Naive thymus-derived CD4-positive, alpha-beta T cell (primary cell): ENCODE measurements around the gene ABI3BP. TPM values are rescaled to one million over a fixed set of nuclear protein-coding genes. Genes with fewer than 3 reads are reported as not detected.

Experiments
- ATAC-seq: fragments of 150-1000 bp; cut with Tn5 transposase; 2 replicates; pipeline ENCODE4 v1.10.0; 2021; ENCODE audit warnings: mild to moderate bottlenecking, moderate library complexity
- CTCF ChIA-PET: fragments of 350-600 bp; sonication (Branson Sonifier 250); formaldehyde crosslinking; loops from one replicate; lab custom pipeline; 2021; ENCODE audit warnings: antibody characterized with exemption; lab: Charles Lee
- POLR2A ChIA-PET: fragments of 350-600 bp; sonication (Branson Sonifier 250); formaldehyde crosslinking; loops from one replicate; lab custom pipeline; 2021; ENCODE audit warnings: antibody characterized with exemption, inconsistent platforms; lab: Charles Lee
- DNase-seq, 9 donors: peaks; one replicate each; pipeline versions ENCODE4 v3.0.0 to v3.0.0-alpha.2; 2020 to 2022; ENCODE audit warnings: mixed read lengths in 1 of 9
- H3K27ac ChIP-seq: one replicate; pipeline ENCODE4 v1.7.0; 2013; ENCODE audit warnings: mild to moderate bottlenecking, low read depth, low read length, moderate library complexity
- H3K27me3 ChIP-seq, 2 donors: one replicate each; pipeline ENCODE4 v1.7.0; 2013; ENCODE audit warnings: low read length in 2 of 2, mild to moderate bottlenecking in 2 of 2, moderate library complexity in 2 of 2; ENCODE audit not compliant: control insufficient read depth in 2 of 2, insufficient read depth in 2 of 2
- H3K36me3 ChIP-seq, 3 experiments: 1 replicate in 2 of 3; 2 replicates in 1 of 3; pipeline ENCODE4 v1.7.0; 2013; ENCODE audit warnings: low read length in 3 of 3, mild to moderate bottlenecking in 3 of 3, moderate library complexity in 1 of 3; ENCODE audit not compliant: insufficient read depth in 3 of 3, control insufficient read depth in 2 of 3
- H3K4me1 ChIP-seq, 2 donors: one replicate each; pipeline ENCODE4 v1.7.0; 2013; ENCODE audit warnings: low read length in 2 of 2, mild to moderate bottlenecking in 2 of 2, moderate library complexity in 1 of 2; ENCODE audit not compliant: control insufficient read depth in 2 of 2, insufficient read depth in 2 of 2
- H3K4me3 ChIP-seq: 2 replicates; pipeline ENCODE4 v1.7.0; 2013; ENCODE audit warnings: mild to moderate bottlenecking, low read length
- H3K9me3 ChIP-seq, 3 experiments: 1 replicate in 2 of 3; 2 replicates in 1 of 3; pipeline ENCODE4 v1.7.0; 2013; ENCODE audit warnings: low read length in 3 of 3; ENCODE audit not compliant: control insufficient read depth in 2 of 3
- H3K27ac Mint-ChIP-seq, 9 donors: one replicate each; pipeline ENCODE4 v1.8.0; 2020 to 2022; ENCODE audit warnings: mixed read lengths in 9 of 9, mild to moderate bottlenecking in 8 of 9, moderate library complexity in 5 of 9, inconsistent platforms in 2 of 9
- H3K27me3 Mint-ChIP-seq, 5 donors: one replicate each; pipeline ENCODE4 v1.8.0; 2021 to 2022; ENCODE audit warnings: mixed read lengths in 5 of 5, mild to moderate bottlenecking in 1 of 5
- H3K36me3 Mint-ChIP-seq, 5 donors: one replicate each; pipeline ENCODE4 v1.8.0; 2020 to 2022; ENCODE audit warnings: mixed read lengths in 5 of 5, mild to moderate bottlenecking in 3 of 5, inconsistent platforms in 1 of 5
- H3K4me1 Mint-ChIP-seq, 7 donors: one replicate each; pipeline ENCODE4 v1.8.0; 2020 to 2022; ENCODE audit warnings: mixed read lengths in 7 of 7, mild to moderate bottlenecking in 3 of 7, inconsistent platforms in 1 of 7
- H3K4me3 Mint-ChIP-seq, 10 donors: one replicate each; pipeline ENCODE4 v1.8.0; 2020 to 2022; ENCODE audit warnings: mild to moderate bottlenecking in 10 of 10, mixed read lengths in 10 of 10, moderate library complexity in 6 of 10, inconsistent platforms in 2 of 10
- H3K9me3 Mint-ChIP-seq, 11 donors: one replicate each; pipeline ENCODE4 v1.8.0; 2020 to 2022; ENCODE audit warnings: mixed read lengths in 11 of 11, mild to moderate bottlenecking in 4 of 11, inconsistent platforms in 1 of 11, moderate library complexity in 1 of 11
- intact Hi-C, 2 donors: fragments of 100-400 bp; cut with micrococcal nuclease; formaldehyde crosslinking; loops; one replicate each; pipeline ENCODE4 v1.15.1; 2023
- polyA plus RNA-seq, 2 donors: library from polyadenylated mRNA; unstranded; fragments of 300-500 nt; fragmentation: Illumina TruSeq; gene quantifications; one replicate each; pipeline ENCODE4 v1.2.3, GENCODE V29; 2021
- total RNA-seq, 6 experiments: library from RNA in 5 of 6; stranded (reverse) in 5 of 6; gene quantifications; 1 replicate in 5 of 6; 2 replicates in 1 of 6; pipeline ENCODE4 v1.2.3 and lab custom pipeline; 2021 to 2026

Gene ABI3BP
- total and polyA plus RNA-seq, 7 experiments from 2014 or later, result not detected

DNA sequence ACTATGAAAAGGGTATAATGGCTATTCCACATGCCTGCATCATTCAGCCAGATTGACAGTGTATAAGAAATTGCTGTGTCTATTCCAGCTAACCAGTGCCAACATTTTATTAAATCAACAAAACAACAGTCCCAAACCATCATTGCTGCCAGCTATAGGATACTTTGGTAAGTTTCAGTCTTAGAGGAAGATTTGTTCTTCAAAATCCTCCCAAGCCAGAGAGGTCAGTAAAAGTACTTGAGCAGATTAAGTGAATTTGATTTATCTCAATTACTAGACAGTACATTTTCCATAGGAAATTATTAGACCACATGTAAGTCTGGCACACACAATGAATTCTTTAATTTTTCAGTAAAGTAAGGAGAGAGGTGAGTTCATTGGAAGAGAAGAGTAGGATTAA, 233.3 kb downstream of the ABI3BP start:
- H3K27ac ChIP-seq, result no peak overlapping the region
- CTCF ChIA-PET, result no interaction called here
- peaks cover 0 to 14% (median 0%) of the 10 kb centered on the region in 7 donors for H3K4me1 Mint-ChIP-seq
- H3K27me3 ChIP-seq, result no peaks in the 10 kb centered on the region
- POLR2A ChIA-PET, result interaction anchor here (0.6 kb wide), 1 partner anchor 826 kb away, joined by 11 read pairs; no protein-coding TSS in a partner anchor
- H3K36me3 ChIP-seq, result no peaks in the 10 kb centered on the region
- H3K4me1 ChIP-seq, result no peaks in the 10 kb centered on the region
- intact Hi-C loops, result no loop called here
- peaks cover 0 to 6% (median 3%) of the 10 kb centered on the region in 5 donors for H3K36me3 Mint-ChIP-seq
- no peaks in the 10 kb centered on the region for H3K9me3 ChIP-seq
- H3K4me3 ChIP-seq, result no peak overlapping the region
- ATAC-seq (no peak), DNase-seq (no peak)
- peak overlapping the region in 2 of 9 donors; percentile 8 to 11 for H3K27ac Mint-ChIP-seq
- H3K4me3 Mint-ChIP-seq, result no peak overlapping the region
- H3K9me3 Mint-ChIP-seq, result no peaks in the 10 kb centered on the region
- H3K27me3 Mint-ChIP-seq, result peaks cover 0 to 3% (median 0%) of the 10 kb centered on the region in 5 donors

GRCh38 chr3:100759159-100759558, 234.1 kb downstream of the ABI3BP start:
- Histone ChIP-seq H3K36me3 (no peaks in the 10 kb centered on the region), H3K9me3 (no peaks in the 10 kb centered on the region), H3K4me1 (no peaks in the 10 kb centered on the region), H3K4me3 (no peak overlapping the region), H3K27ac (no peak overlapping the region), H3K27me3 (no peaks in the 10 kb centered on the region)
- Mint-ChIP-seq H3K9me3 (no peaks in the 10 kb centered on the region), H3K27me3 (peaks cover 0 to 3% (median 0%) of the 10 kb centered on the region in 5 donors), H3K27ac (no peak overlapping the region), H3K4me3 (no peak overlapping the region), H3K4me1 (peaks cover 0 to 12% (median 0%) of the 10 kb centered on the region in 7 donors), H3K36me3 (peaks cover 0 to 10% (median under 1%) of the 10 kb centered on the region in 5 donors)
- ATAC-seq (no peak), DNase-seq (no peak)
- CTCF ChIA-PET, result no interaction called here
- intact Hi-C loops, result no loop called here
- POLR2A ChIA-PET, result no interaction called here

- Mint-ChIP-seq H3K4me1 (peaks cover 0 to 12% (median 0%) of the 10 kb centered on the region in 7 donors), H3K27me3 (no peaks in the 10 kb centered on the region), H3K36me3 (peaks cover 5 to 17% (median 10%) of the 10 kb centered on the region in 5 donors), H3K27ac (no peak overlapping the region), H3K9me3 (no peaks in the 10 kb centered on the region), H3K4me3 (no peak overlapping the region)
- Histone ChIP-seq H3K4me3 (no peak overlapping the region), H3K9me3 (no peaks in the 10 kb centered on the region), H3K36me3 (peaks cover 0 to 4% (median 4%) of the 10 kb centered on the region in 3 experiments), H3K27ac (no peak overlapping the region), H3K27me3 (no peaks in the 10 kb centered on the region), H3K4me1 (no peaks in the 10 kb centered on the region)
- CTCF ChIA-PET, result no interaction called here
- POLR2A ChIA-PET, result no interaction called here
- ATAC-seq, result no peak
- no peak for DNase-seq
- intact Hi-C loops, result no loop called here
Measured at GRCh38 chr3:100756441-100756840, 236.8 kb downstream of the ABI3BP start.

DNA sequence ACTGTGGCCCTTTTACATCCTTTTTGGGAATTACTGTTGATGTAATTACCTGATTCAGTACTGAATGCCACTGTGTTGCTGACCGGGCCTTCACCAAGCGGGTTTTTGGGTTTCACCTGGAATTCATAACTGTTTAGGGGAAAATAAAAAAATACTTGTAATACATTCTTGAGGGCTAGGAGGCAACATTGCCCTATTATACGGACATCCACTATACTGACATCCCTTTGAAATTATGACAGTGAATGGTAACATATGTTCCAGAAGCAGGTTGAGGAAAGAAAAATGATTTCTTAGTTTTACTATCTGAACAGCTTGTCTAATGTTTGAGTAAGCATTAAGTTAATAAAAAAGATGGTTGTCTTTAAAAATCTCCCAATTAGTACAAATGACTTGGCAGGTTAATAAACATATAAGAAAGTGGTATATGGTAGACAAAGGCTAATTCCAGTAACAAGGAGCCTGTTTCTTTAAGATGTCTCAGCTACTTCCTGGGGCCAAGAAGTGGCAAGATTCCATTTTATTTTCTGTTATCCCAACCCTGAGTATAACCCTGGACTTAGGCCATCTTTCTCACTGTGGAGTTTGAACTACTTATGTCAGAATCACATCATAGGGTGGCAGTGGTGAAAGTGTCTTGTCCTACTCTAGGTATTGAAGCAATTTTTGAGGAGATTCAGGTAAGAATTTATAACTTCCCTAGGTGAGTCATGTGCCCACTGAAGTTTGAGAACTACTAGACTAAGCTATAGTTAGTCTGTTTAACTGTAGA, 238.5 kb downstream of the ABI3BP start:
- no peak overlapping the region for H3K27ac Mint-ChIP-seq
- H3K36me3 ChIP-seq, result peaks cover 4 to 6% (median 5%) of the 10 kb centered on the region in 3 experiments
- ATAC-seq, result no peak
- H3K4me1 ChIP-seq, result no peaks in the 10 kb centered on the region
- CTCF ChIA-PET, result no interaction called here
- peaks cover 9 to 23% (median 17%) of the 10 kb centered on the region in 5 donors for H3K36me3 Mint-ChIP-seq
- H3K4me1 Mint-ChIP-seq, result peaks cover 0 to 2% (median 0%) of the 10 kb centered on the region in 7 donors
- no peaks in the 10 kb centered on the region for H3K27me3 ChIP-seq
- no peaks in the 10 kb centered on the region for H3K9me3 ChIP-seq
- no peaks in the 10 kb centered on the region for H3K9me3 Mint-ChIP-seq
- intact Hi-C loops, result no loop called here
- no peak overlapping the region for H3K27ac ChIP-seq
- no peak overlapping the region for H3K4me3 Mint-ChIP-seq
- no peak overlapping the region for H3K4me3 ChIP-seq
- DNase-seq, result no peak
- H3K27me3 Mint-ChIP-seq, result no peaks in the 10 kb centered on the region
- POLR2A ChIA-PET, result no interaction called here

- Mint-ChIP-seq H3K4me1 (no peaks in the 10 kb centered on the region), H3K27me3 (no peaks in the 10 kb centered on the region), H3K36me3 (peaks cover 11 to 26% (median 19%) of the 10 kb centered on the region in 5 donors), H3K9me3 (no peaks in the 10 kb centered on the region), H3K27ac (no peak overlapping the region), H3K4me3 (no peak overlapping the region)
- no peak overlapping the region for H3K4me3 ChIP-seq
- intact Hi-C loops, result no loop called here
- DNase-seq (no peak), ATAC-seq (no peak)
- no peak overlapping the region for H3K27ac ChIP-seq
- POLR2A ChIA-PET, result no interaction called here
- CTCF ChIA-PET, result no interaction called here
- no peaks in the 10 kb centered on the region for H3K27me3 ChIP-seq
- no peaks in the 10 kb centered on the region for H3K4me1 ChIP-seq
- no peaks in the 10 kb centered on the region for H3K9me3 ChIP-seq
- peaks cover 4 to 14% (median 12%) of the 10 kb centered on the region in 3 experiments for H3K36me3 ChIP-seq
Measured at GRCh38 chr3:100753846-100754245, 239.4 kb downstream of the ABI3BP start.

- ChIA-PET CTCF (no interaction called here), POLR2A (no interaction called here)
- Histone ChIP-seq H3K4me1 (no peaks in the 10 kb centered on the region), H3K27ac (no peak overlapping the region), H3K36me3 (peaks cover 18 to 47% (median 24%) of the 10 kb centered on the region in 3 experiments), H3K4me3 (no peak overlapping the region), H3K9me3 (no peaks in the 10 kb centered on the region), H3K27me3 (no peaks in the 10 kb centered on the region)
- ATAC-seq, result no peak
- H3K9me3 Mint-ChIP-seq, result no peaks in the 10 kb centered on the region
- no peaks in the 10 kb centered on the region for H3K27me3 Mint-ChIP-seq
- DNase-seq, result no peak
- peaks cover 12 to 62% (median 32%) of the 10 kb centered on the region in 5 donors for H3K36me3 Mint-ChIP-seq
- H3K4me3 Mint-ChIP-seq, result no peak overlapping the region
- intact Hi-C loops, result loop anchor here in 1 of 2 donors (10.0 kb wide), 1 partner anchor 636 kb away; no protein-coding TSS in a partner anchor
- H3K4me1 Mint-ChIP-seq, result no peaks in the 10 kb centered on the region
- H3K27ac Mint-ChIP-seq, result no peak overlapping the region
Measured at GRCh38 chr3:100748967-100749366, 244.3 kb downstream of the ABI3BP start.
